Activated CD4-positive, alpha-beta T cell treated with anti-CD3 and anti-CD28 coated beads, Interleukin-10, Interleukin-2, amounts not matched to agents 100 ng/mL and 50 ng/mL, durations not matched to agents 16 hours and 8 hours (primary cell): ENCODE data around the gene CATSPER4.
"Not testable (repeated sequence)": the region's sequence is repeated elsewhere in the genome, so short reads cannot be mapped to it uniquely, and the experiment has no call there.

Experiments
- DNase-seq: peaks from one replicate; pipeline ENCODE4 v3.0.0-alpha.2; 2020

Gene CATSPER4

DNA sequence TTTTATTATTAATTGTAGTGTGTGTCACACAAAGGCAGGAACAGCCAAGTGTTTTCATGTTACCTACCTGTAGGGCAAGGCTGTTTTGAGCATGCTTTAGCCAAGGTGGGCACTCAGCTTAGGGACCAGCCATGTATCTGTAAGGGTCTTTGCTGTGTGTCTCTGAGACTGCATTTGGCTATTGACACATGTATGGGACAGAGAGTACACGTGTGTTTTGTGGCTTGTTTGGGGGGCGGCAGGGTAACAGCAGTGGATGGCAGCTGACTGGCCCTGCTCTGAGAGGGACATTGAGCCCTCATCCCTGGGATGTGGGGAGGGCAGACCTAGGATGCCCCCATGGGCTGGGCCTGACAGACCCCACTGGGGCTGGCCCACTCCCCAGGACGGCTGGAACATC lies 6.9 kb downstream of the CATSPER4 start:
- no peak for DNase-seq

- no peak for DNase-seq
These were observed 7.4 kb downstream of the CATSPER4 start for GRCh38 chr1:26197813-26198212.

DNA sequence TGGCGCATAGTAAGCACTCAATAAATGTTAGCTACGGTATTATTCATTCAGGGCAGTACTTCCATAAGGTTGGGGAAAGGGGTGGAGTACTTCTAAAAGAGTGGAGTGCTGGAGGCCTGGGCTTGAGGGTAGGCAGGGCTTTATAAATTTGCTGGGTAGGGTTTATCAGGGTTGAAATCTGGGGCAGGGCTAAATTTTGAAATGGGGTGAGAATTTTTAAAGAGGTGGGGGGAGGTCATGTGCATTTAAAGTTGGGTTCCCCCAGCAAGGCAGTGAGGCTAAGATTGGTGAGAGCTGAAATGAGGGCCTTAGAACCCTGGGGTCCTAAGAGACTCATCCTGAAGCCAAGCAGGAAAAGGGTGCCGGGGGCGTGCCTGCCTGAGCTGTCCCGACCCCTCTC lies 10.0 kb downstream of the CATSPER4 start:
- no peak for DNase-seq

DNA sequence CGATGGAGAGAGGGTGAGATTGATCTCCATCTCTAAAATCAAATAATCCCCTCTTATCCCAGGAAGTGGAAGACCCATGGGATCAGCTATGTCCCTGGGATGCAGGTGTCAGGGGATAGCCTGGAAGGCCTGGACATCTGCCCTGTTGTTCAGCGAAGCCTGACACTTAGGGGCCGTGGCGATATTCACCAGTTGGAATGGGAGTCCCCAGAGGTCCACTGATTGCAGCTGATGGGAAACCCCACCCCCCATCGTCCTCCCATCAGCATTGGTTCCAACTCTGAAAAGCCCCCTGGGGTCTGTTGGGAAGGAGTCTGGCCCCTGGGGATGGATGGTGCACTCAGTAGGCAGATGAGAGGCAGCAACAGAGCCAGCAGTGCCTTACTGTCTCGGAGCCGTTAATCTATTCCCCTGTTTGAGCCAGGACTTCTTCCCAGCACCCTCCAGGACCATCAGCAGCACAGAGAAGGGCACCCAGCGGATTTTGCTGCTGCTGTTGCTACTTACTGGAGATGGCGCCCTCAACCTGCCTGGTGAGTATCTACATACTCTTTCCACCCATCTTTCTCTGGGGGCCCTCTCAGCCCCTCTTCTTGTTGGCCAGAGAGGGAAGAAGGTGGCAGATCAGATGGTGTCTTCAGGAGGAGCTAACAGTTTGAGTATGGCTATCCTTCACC lies 13.4 kb downstream of the CATSPER4 start:
- no peak for DNase-seq

GRCh38 chr1:26210147-26210870 lies 19.9 kb downstream of the CATSPER4 start:
- no peak for DNase-seq

GRCh38 chr1:26212726-26213125 lies 22.3 kb downstream of the CATSPER4 start:
- DNase-seq = no peak

DNA sequence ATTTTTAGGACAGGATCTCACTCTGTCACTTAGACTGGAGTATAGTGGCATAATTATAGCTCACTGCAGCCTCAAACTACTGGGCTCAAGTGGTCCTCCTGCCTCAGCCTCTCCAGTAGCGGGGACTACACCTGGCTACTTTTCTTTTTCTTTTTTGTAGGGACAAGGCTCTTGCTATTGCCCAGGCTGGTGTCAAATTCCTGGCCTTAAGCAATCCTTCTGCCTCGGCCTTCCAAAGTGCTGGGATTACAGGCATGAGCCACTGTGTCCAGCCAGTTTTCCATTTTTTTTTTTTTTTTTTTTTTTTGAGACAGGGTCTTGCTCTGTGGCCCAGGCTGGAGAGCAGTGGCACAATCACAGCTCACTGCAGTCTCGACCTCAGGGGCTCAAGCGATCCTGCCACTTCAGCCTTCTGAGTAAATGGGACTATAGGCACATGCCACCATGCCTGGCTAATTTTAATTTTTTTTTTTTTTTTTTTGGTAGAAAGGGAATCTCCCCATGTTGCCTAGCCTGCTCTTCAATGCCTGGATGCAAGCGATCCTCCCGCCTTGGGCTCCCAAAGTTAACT lies 23.0 kb downstream of the CATSPER4 start:
- no peak for DNase-seq

DNA sequence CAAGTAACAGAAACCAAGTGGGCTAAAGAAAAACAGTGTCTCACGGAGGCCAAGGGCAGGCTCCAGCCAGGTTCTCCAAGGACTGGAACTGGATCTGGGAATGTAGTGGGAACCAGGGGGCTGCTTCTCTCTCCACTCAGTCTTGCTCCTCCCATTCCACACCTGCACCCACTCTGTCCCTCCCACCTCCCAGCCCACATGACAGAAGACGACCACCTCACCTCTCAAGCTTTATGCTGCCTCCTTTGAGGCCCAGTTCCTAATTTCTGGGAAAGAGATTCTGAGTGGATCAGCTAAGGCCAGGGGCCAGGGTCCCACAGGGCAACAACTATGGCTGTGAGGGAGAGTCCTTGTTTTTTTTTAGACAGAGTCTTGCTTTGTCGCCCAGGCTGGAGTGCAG lies 24.8 kb downstream of the CATSPER4 start:
- no peak for DNase-seq

GRCh38 chr1:26218906-26219494 lies 28.6 kb downstream of the CATSPER4 start:
- no peak for DNase-seq

DNA sequence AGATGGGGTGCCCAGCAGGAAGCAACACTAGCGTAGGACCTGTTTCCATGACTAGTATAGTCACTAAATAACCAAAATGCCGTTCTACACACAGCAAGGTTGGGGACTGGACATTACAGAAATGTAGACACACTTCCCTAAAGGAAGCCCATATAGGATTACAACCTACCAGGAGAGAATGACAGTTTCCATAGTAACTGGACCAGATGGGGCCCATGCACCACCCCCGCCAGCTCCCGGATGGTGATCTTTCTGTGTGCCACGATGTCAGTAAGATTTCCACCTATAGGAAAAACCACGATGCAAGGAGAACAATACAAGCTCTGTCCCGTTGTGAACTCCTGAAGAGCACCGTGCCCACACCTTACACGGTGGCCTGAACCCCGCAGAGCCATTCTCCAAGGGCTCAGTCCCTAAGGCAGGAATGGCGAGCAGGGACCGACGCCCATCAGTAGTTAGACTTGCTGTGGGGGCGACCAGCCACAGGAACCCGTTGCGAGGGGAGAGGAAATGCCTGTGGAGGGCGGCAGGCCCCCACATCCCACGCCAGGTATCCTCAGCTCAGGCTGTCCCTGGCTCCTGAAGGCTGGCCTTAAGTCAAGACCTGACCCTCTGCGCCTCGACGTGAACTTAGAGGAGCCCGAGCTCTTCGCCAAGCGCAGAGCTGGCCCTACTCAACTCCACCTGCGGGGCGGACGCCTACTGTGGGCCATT lies 30.0 kb downstream of the CATSPER4 start:
- no peak for DNase-seq

DNA sequence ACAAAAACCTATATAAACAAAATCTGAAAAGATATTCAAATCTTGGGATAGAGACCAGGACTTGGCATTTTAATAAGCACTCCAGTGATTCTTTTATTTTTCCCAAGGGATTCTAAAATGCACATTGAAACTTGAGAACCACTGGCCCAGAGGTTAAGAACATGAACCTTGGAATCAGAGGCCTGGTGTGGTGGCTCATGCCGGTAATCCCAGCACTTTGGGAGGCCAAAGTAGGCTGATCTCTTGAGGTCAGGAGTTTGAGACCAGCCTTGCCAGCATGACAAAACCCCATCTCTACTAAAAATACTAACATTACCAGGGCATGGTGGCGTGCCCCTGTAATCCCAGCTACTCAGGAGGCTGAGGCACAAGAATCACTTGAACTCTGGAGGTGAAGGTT lies 30.7 kb downstream of the CATSPER4 start:
- DNase-seq = no peak

DNA sequence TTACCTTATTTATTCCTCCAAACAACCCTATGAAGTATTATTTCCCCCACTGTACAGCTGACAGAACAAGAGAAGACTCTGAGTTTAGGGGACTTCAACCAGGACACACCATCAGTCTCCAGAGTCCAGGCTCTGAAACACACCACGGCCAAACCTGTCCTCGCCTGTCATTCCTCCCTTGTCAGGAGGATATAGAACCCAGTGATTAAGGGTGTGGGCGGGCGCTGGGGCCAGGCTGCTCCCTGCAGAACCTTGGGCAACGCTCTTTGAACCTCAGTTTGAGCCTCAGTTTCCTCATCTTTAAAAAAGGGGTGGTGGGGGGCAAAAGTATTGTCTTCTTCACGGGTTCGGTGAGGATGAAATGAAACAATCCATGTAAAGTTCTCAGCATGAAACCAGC lies 34.2 kb downstream of the CATSPER4 start:
- no peak for DNase-seq

GRCh38 chr1:26225033-26225831 lies 34.8 kb downstream of the CATSPER4 start:
- DNase-seq = peak; percentile 37

GRCh38 chr1:26230682-26231081 lies 40.3 kb downstream of the CATSPER4 start:
- DNase-seq = not testable (repeated sequence)

- peak; percentile 99 for DNase-seq
These were observed 43.7 kb downstream of the CATSPER4 start, which contains the start of gene CEP85 for GRCh38 chr1:26233903-26234643. CEP85 (plus strand) TSS chr1:26234200; CDS start chr1:26239784, 5,584 bp downstream.

- DNase-seq = peak; percentile 31
These were observed 44.4 kb downstream of the CATSPER4 start for GRCh38 chr1:26234644-26235370.

GRCh38 chr1:26237230-26237966 lies 47.0 kb downstream of the CATSPER4 start:
- peak; percentile 37 for DNase-seq

GRCh38 chr1:26239936-26240335 lies 49.5 kb downstream of the CATSPER4 start:
- DNase-seq = no peak
